Measurements from ENCODE around the gene CSRP1. TPM values are rescaled to one million over a fixed set of nuclear protein-coding genes. Genes with fewer than 3 reads are reported as not detected.
A peak's percentile ranks its signal among the peaks of the same experiment; 100 is the strongest.

Gene CSRP1
- total RNA-seq, 1 donor from 2014 or later = 256 TPM

- no peak for DNase-seq
Measured at GRCh38 chr1:201513498-201514243, 6.7 kb upstream of the CSRP1 start.

GRCh38 chr1:201511941-201512539 lies 5.1 kb upstream of the CSRP1 start:
- peak; percentile 51 for DNase-seq

GRCh38 chr1:201511396-201511940 lies 4.5 kb upstream of the CSRP1 start:
- no peak for DNase-seq

GRCh38 chr1:201510734-201511133 lies 3.8 kb upstream of the CSRP1 start:
- DNase-seq = no peak

- no peak for DNase-seq
Measured at GRCh38 chr1:201509601-201510374, 2.9 kb upstream of the CSRP1 start.

- no peak for DNase-seq
Measured at GRCh38 chr1:201508809-201509208, 1.9 kb upstream of the CSRP1 start.

- DNase-seq = no peak
Measured at GRCh38 chr1:201507360-201507675, 395 bp upstream of the CSRP1 start.

- no peak for DNase-seq
Measured at GRCh38 chr1:201506092-201506491, 831 bp downstream of the CSRP1 start.

GRCh38 chr1:201505503-201505890 lies 1.4 kb downstream of the CSRP1 start:
- peak; percentile 83 for DNase-seq

GRCh38 chr1:201504799-201505502 lies 2.0 kb downstream of the CSRP1 start:
- DNase-seq = no peak

GRCh38 chr1:201504179-201504631 lies 2.7 kb downstream of the CSRP1 start:
- no peak for DNase-seq

GRCh38 chr1:201503397-201504176 lies 3.3 kb downstream of the CSRP1 start:
- DNase-seq = peak; percentile 97

- DNase-seq = no peak
Measured at GRCh38 chr1:201502511-201502857, 4.4 kb downstream of the CSRP1 start.

GRCh38 chr1:201501812-201502510 lies 5.0 kb downstream of the CSRP1 start:
- DNase-seq = no peak

GRCh38 chr1:201501144-201501543 lies 5.8 kb downstream of the CSRP1 start:
- DNase-seq = peak; percentile 64

- DNase-seq = no peak
Measured at GRCh38 chr1:201500670-201501120, 6.2 kb downstream of the CSRP1 start.

- no peak for DNase-seq
Measured at GRCh38 chr1:201499795-201500669, 6.9 kb downstream of the CSRP1 start.

GRCh38 chr1:201499191-201499590 lies 7.7 kb downstream of the CSRP1 start:
- no peak for DNase-seq

- DNase-seq = no peak
Measured at GRCh38 chr1:201498621-201499020, 8.3 kb downstream of the CSRP1 start.

GRCh38 chr1:201497935-201498509 lies 8.9 kb downstream of the CSRP1 start:
- DNase-seq = no peak
